Measurements from ENCODE around the gene ZBTB45. TPM values are rescaled to one million over a fixed set of nuclear protein-coding genes. Genes with fewer than 3 reads are reported as not detected.

Gene ZBTB45
- total RNA-seq, 1 experiment from 2014 or later: 12.0 TPM

- ChIA-PET POLR2A (no interaction called here), CTCF (interaction anchor here (1.6 kb wide), 1 partner anchor 50 kb away, joined by 4 read pairs; the partner anchor contains the start of gene ZBTB45), RAD21 (ENCODE audit: low non-redundant PET in 1 of 2, low total read pairs in 2 of 2, uncharacterized antibody in 2 of 2, unreplicated experiment in 2 of 2) (no interaction called here)
- intact Hi-C loops (cut with micrococcal nuclease): no loop called here
- Histone ChIP-seq H3K4me2 (ENCODE audit: low read length) (no peak overlapping the region), H3K4me1 (ENCODE audit: control insufficient read depth in 1 of 2, insufficient read depth in 2 of 2, low read length in 2 of 2) (peaks cover 2 to 12% of the 10 kb centered on the region in 2 experiments; a peak in 2 of 4 replicates), H3K9ac (ENCODE audit: low read length) (no peak overlapping the region), H3K9me2 (ENCODE audit: insufficient read depth) (no peaks in the 10 kb centered on the region), H2AFZ (ENCODE audit: low read depth, low read length, poor library complexity, severe bottlenecking) (no peak overlapping the region), H3K79me2 (ENCODE audit: insufficient read depth, low read length) (peaks cover 16% of the 10 kb centered on the region; the same call in 1 of the 2 replicates), H3K36me3 (ENCODE audit: control insufficient read depth in 1 of 2, insufficient read depth in 2 of 2, low read length in 2 of 2) (peaks cover 12 to 14% of the 10 kb centered on the region in 2 experiments; a peak in 3 of 4 replicates), H3K27me3 (ENCODE audit: insufficient read depth, low read length) (no peaks in the 10 kb centered on the region), H3K9me3 (ENCODE audit: control insufficient read depth in 1 of 2, insufficient read depth in 1 of 2, low read depth in 1 of 2, low read length in 2 of 2) (no peaks in the 10 kb centered on the region), H3K4me3 (replicated peaks in 1 of 2; ENCODE audit: low read depth in 1 of 2, low read length in 2 of 2) (no peak overlapping the region), H4K20me1 (ENCODE audit: insufficient read depth) (no peaks in the 10 kb centered on the region), H3K27ac (ENCODE audit: low read depth, low read length) (no peak overlapping the region)
- TF ChIP-seq, protein P1, sequence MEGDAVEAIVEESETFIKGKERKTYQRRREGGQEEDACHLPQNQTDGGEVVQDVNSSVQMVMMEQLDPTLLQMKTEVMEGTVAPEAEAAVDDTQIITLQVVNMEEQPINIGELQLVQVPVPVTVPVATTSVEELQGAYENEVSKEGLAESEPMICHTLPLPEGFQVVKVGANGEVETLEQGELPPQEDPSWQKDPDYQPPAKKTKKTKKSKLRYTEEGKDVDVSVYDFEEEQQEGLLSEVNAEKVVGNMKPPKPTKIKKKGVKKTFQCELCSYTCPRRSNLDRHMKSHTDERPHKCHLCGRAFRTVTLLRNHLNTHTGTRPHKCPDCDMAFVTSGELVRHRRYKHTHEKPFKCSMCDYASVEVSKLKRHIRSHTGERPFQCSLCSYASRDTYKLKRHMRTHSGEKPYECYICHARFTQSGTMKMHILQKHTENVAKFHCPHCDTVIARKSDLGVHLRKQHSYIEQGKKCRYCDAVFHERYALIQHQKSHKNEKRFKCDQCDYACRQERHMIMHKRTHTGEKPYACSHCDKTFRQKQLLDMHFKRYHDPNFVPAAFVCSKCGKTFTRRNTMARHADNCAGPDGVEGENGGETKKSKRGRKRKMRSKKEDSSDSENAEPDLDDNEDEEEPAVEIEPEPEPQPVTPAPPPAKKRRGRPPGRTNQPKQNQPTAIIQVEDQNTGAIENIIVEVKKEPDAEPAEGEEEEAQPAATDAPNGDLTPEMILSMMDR (IDR thresholded peaks at IDR 0.05 in 2 of 3, conservative IDR thresholded peaks at IDR 0.05 in 1 of 3; ENCODE audit: borderline replicate concordance in 1 of 3, insufficient read depth in 1 of 3, low read depth in 2 of 3, low read length in 2 of 3): no peak
- TF ChIP-seq SP1 (IDR thresholded peaks at IDR 0.05; ENCODE audit: low read depth) (no peak), TCF7L2 (IDR thresholded peaks at IDR 0.05; ENCODE audit: borderline replicate concordance, extremely low read depth, insufficient read depth, insufficient read length) (no peak), MAX (IDR thresholded peaks at IDR 0.05) (no peak), CBX3 (IDR thresholded peaks at IDR 0.05; ENCODE audit: low read depth) (no peak), RAD21 (IDR thresholded peaks at IDR 0.05; ENCODE audit: low read depth) (no peak), ATF3 (IDR thresholded peaks at IDR 0.05) (no peak), EZH2 (IDR thresholded peaks at IDR 0.05) (no peak), FOSL1 (IDR thresholded peaks at IDR 0.05; ENCODE audit: low read depth) (no peak), EZH2phosphoT487 (IDR thresholded peaks at IDR 0.05; ENCODE audit: borderline replicate concordance) (no peak), ELF1 (IDR thresholded peaks at IDR 0.05; ENCODE audit: borderline replicate concordance, low read depth) (no peak), EGR1 (IDR thresholded peaks at IDR 0.05; ENCODE audit: low read depth) (no peak), SIN3A (IDR thresholded peaks at IDR 0.05; ENCODE audit: low read depth) (no peak), ZFX (IDR thresholded peaks at IDR 0.05) (no peak), CEBPB (IDR thresholded peaks at IDR 0.05; ENCODE audit: low read depth) (no peak), POLR2AphosphoS5 (IDR thresholded peaks at IDR 0.05; ENCODE audit: low read depth, low read length) (no peak), JUND (IDR thresholded peaks at IDR 0.05) (no peak)
- TF ChIP-seq, protein P2, sequence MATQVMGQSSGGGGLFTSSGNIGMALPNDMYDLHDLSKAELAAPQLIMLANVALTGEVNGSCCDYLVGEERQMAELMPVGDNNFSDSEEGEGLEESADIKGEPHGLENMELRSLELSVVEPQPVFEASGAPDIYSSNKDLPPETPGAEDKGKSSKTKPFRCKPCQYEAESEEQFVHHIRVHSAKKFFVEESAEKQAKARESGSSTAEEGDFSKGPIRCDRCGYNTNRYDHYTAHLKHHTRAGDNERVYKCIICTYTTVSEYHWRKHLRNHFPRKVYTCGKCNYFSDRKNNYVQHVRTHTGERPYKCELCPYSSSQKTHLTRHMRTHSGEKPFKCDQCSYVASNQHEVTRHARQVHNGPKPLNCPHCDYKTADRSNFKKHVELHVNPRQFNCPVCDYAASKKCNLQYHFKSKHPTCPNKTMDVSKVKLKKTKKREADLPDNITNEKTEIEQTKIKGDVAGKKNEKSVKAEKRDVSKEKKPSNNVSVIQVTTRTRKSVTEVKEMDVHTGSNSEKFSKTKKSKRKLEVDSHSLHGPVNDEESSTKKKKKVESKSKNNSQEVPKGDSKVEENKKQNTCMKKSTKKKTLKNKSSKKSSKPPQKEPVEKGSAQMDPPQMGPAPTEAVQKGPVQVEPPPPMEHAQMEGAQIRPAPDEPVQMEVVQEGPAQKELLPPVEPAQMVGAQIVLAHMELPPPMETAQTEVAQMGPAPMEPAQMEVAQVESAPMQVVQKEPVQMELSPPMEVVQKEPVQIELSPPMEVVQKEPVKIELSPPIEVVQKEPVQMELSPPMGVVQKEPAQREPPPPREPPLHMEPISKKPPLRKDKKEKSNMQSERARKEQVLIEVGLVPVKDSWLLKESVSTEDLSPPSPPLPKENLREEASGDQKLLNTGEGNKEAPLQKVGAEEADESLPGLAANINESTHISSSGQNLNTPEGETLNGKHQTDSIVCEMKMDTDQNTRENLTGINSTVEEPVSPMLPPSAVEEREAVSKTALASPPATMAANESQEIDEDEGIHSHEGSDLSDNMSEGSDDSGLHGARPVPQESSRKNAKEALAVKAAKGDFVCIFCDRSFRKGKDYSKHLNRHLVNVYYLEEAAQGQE (IDR thresholded peaks at IDR 0.05; ENCODE audit: low read depth): no peak
- no TSS peak for BruUV-seq (replicated peaks)
- ATAC-seq (no peak), DNase-seq (ENCODE audit: low read depth, low spot score) (no peak)
Measured at GRCh38 chr19:58469241-58470013, 50.2 kb downstream of the ZBTB45 start.
